ENCODE data around the gene VAV2. TPM values are rescaled to one million over a fixed set of nuclear protein-coding genes. Genes with fewer than 3 reads are reported as not detected.

Gene VAV2
- total RNA-seq, 1 donor from 2014 or later, result 41.3 TPM

DNA sequence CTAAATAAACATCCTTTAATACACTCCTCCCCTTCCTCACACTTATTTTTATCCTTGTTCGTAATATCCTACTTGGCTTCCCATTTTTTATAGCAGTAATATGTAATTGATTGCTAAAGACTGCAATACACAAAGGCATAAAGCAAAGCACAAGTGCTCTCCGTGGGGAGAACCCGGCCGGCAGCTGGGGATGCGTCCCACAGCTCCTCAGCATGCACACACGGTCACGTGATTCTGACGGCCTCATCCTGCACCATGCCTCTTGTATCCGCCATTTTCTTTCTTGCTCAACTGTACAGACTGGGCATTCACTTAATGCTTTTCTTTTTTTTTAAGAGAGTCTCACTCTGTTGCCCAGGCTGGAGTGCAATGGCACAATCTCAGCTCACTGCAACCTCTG lies 36.0 kb upstream of the VAV2 start:
- no peak for DNase-seq

DNA sequence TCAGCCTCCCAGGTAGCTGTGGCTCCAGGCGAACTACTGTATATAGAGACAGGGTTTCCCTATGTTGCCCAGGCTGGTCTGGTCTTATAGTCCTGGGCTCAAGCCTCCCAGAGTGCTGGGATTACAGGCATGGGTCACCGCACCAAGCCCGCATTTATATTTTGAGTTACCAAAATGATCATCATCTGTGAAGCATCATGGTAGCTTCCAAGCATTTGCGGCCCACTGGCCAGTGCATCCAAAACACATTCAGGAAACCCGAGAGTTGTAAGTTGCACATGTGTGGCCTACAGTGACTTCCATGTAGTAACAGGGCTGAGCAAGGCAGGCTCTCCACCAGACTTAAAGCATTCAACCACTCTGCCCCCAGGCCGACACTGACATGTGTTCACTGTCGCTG lies 35.4 kb upstream of the VAV2 start:
- DNase-seq, result no peak

DNA sequence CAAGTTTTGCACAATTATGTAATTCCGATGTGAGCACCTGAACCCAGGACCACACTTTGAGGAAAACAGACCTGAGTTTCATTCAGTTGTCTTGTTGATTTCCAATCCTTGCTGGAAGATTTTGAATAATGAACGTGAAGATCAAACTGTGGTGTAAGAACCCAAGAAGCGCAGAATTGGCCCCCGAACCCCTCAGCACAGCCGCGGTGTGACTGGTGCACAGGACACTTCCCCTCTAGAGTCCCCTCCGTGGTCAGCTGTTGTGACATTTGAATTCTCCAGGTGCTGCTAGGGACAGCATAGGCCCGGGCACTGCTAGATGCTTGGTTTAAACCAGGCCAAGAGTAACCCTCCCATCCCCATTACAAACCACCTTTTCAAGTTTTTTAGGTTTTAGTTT lies 34.9 kb upstream of the VAV2 start:
- no peak for DNase-seq

DNA sequence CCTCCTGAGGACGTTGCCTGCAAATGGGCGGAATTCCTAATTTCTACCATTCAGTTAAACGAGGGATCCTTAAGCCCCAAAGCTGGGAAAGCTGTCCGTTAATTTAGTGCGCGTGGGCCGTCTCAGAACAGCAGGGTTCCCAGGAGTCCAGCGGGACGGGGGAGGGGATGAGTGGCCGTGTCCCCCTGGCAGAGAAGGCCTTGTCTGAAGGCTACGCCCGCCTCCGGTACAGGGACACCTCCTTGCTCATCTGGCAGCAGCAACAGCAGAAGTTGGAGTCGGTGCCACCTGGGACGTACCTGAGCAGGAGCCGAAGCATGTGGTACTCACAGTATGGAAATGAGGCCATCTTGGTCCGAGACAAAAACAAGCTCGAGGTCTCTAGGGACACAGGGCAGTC lies 34.5 kb upstream of the VAV2 start:
- no peak for DNase-seq

DNA sequence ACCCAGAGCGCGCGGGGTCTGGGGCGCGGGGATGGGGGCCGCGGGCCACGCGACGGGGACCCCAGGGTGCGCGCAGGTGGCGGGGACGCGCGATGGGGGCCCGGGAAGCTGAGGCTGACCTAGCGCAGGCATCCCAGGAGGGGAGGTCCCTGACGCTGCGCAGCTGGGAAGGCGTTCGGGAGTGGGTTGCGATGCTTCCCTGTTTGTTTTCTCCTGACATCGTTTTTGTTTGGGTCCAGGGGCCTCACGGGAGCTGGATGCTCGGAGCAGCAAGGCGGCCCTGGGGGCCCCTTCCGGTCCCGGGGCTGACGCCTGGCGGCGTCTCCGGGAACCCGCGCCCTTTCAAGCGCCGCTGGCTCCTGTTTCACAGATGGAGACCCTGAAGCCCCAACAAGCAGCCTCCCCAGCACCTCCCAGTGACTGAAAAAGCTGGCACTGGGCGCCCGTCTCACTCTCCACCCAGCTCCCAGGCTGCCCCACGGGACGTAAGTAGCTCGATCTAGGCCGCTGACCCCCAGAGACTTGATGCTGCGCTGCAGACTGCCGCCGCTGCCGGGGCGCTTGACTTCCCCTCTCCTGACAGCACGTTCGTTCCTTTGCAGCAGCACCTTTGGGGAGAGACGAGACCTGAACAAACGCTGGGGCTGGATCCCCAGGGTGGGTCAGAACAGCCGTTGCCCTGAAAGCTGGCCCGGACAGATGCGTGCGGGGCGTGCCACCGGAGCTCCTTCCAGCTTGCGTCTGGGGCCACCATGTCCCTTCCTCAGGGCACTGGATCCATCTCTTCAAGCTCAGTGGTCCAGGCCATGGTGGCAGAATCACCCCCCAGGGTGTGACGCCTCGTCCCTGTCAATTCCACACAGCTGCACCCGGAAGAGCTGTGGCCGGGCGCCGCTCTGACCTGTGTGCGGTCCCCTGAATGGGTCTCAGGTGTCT lies 33.8 kb upstream of the VAV2 start:
- DNase-seq, result no peak

DNA sequence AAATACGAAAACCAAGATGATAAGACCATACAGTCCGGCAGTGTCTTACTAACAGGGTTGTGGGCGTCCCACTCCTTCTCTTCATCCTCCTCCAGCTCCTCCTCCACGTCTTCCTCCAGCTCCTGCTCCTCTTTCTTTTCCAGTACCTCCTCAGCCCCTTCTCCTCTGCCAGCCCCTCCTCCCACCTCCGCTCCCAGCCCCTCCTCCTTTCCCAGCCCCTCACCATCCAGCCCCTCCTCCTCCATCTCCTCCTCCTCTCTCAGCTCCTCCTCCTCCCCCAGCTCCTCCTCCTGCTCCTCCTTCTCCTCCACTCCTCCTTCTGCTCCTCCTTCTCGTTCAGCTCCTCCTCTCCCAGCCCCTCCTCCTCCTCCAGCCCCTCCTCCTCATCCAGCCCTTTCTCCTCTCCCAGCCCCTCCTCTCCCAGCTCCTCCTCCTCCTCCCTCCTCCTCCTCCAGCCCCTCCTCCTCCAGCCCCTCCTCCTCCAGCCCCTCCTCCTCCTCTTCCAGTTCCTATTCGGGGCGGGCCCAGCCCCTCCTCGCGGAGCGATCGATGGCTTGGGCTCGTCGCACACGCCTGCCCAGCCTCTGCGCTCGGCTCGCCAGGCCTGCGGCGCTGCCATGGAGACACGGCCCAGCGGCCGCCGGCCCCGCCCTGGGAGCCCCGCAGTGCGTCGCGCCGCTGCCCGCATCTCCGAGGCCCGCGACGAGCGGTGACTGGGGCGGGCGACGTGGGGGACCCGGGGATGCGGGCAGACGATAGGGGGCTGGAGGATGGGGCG lies 32.9 kb upstream of the VAV2 start, which contains the start of gene BRD3OS:
Gene BRD3OS (plus strand): TSS at position 654 of the 778 bp plus-strand sequence. CDS start 1,267 bp downstream, outside the sequence.
- peak; percentile 99 for DNase-seq

DNA sequence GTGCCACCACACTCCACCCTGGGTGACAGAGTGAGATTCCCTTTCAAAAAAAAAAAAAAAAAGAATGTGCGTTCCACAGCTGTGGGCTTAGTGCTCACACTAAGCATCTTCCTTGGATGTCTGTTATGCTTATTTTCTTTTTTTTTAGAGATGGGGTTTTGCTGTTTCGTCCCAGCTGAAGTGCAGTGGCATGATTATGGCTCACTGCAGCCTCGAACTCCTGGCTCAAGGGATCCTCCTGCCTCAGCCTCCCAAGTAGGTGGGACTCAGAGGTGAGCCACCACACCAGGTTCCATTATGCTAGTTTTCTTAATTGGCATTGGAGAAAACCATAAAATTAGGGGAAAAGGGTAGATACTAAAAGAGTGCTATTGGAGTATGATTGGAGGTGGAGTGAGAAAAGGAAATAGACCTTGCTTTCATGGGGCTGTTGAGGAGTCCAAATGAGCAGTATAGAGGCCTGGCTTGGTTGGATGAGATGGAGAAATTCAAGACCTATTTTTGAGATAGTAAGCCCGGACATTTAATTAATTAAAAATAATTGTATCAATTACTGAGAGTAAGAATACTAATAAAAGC lies 32.2 kb upstream of the VAV2 start:
- DNase-seq, result no peak

DNA sequence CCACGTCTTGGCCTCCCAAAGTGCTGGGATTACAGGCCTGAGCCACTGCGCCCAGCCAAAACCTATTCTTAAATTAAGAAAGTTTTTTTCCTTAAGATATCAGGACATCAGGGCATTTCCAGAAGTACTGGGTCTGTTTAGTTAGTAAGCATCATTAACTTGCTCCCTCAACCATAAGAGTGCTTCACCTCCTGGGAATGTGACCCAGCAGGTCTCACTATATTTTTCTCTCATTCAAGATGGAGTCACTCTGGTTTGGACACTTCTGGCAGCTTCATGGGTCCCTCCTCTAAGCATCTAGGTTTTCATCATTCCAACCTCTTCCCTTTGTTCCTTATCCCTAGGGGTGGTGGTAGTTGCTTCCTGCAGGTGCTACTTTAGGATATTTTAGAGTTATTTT lies 22.8 kb upstream of the VAV2 start:
- no peak for DNase-seq

DNA sequence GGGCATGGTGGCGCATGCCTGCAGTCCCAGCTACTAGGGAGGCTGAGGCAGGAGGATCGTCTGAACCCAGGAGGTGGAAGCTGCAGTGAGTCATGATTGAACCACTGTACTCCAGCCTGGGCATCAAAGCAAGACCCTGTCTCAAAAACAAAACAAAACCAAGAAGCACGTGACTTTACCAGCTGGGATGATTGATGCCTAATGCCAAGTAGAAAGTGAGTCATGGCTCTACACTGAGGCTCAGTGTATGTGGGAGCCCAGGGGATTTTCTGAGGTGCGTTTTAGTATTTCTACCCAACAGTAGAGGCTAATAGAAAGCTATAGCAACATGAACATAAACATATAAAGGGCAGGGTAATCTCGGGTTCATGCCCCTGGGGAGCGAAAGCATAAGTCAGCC lies 19.3 kb upstream of the VAV2 start:
- no peak for DNase-seq

DNA sequence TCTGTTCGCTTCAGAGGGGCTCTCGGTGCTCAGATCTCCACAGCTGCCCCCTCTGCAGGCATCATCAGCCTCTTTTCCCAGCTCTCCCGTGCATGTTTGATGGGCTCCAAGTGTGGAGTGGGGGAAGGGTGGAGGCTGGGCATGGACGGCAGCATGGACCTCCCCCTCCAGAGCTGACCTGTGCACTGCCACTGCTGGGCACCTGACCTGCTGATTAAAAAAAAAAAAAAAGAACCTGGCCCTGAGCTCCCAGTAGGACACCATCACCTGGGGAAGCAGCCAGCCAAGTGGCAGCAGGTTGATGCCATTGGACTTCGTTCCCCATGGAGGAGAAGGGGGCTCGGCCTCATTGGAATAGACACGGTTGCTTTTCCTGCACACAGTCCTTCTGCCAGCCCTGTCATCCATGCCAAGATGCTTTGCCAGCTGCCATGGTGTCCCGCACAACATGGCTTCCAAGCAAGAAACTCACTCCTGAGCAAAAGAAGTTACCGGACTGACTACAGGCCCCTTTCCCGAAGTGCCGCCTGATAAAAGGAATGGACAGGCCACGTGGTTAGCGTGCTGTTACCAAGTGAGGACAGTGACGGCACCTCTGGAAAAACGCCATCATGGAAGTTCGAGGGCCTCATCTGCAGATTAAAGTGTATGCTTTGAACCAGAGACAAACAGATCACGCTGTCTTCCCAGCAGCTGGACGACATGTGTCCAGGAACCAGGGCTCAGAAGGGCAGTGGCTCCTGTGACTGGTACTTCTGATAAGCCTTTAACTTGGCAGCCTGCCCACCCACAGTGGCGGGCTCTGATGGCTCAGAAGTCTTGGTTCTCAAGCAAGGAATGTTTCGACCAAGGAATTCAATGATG lies 18.4 kb upstream of the VAV2 start:
- DNase-seq, result no peak

DNA sequence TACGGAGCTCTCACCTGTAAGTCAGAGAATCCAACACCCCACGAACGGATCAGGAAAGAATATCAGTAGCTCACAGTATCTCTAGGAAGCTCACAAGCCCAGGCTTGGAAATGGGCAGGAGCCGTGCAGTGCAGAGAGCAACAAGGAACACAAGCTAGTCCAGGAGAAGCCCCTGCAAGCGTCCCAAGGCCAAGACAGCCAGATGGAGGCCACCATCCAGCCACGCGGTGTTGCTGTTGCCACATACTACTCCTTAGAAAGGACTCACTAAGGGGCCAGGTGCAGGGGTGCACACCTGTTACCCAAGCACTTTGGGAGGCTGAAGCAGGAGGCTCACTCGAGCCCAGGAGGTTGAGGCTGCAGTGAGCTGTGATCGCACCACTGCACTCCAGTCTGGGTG lies 15.4 kb upstream of the VAV2 start:
- DNase-seq, result no peak

DNA sequence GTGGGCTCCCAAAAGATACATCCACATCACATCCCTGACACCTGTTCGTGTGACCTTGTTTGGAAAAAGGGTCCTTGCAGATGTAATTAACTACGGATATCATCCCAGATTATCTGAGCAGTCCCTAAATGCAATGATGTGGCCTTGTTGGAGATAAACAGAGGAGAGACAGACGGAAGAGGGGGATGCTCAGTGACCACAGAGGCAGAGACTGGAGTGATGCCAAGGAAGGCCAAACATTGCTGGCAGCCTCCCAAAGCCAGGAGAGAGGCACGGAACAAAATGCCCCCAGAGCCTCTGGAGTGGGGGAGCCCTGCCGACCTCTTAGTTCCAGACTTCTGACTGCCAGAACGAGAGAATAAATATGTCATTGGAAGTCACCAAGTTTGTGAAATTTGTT lies 15.0 kb upstream of the VAV2 start:
- DNase-seq, result no peak

DNA sequence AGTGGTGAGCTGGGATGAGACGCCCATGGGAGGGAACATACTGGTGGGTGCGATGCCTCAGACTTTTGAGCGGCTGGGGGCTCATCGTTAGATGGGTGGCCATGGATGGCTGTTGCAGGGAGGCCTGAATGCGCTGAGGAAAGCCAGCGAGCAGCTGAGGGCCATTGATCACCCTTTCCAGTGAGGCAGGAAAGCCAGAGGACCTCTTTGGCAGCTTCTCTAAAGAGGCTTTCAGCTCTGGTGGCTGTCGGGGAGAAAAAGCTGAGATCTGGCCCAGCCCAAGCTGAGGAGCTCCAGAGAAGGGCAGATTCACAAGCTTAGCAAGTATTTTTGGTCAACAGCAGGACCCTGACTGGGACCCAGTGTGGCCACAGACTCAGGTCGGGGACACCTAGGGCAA lies 13.3 kb upstream of the VAV2 start:
- DNase-seq, result no peak

DNA sequence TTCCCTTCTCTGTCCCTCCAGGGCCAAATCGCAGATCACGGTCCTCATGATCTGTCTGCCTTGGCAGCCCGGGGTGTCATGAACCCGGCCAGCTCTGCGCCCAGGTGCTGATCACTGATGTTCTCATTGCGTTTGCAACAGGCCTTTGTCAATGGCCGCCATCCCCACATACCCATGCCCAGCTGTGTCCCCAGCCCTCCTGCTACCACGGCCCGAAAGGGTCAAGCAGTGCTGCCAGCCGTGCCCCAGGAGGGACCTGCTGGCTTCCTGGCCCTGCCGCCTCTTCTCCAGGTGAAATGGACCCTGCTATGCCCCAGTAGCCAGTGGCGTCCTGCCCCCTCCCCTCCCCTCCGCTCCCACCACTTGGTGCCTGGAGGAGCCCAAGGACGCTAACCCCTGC lies 12.8 kb upstream of the VAV2 start:
- DNase-seq, result no peak

DNA sequence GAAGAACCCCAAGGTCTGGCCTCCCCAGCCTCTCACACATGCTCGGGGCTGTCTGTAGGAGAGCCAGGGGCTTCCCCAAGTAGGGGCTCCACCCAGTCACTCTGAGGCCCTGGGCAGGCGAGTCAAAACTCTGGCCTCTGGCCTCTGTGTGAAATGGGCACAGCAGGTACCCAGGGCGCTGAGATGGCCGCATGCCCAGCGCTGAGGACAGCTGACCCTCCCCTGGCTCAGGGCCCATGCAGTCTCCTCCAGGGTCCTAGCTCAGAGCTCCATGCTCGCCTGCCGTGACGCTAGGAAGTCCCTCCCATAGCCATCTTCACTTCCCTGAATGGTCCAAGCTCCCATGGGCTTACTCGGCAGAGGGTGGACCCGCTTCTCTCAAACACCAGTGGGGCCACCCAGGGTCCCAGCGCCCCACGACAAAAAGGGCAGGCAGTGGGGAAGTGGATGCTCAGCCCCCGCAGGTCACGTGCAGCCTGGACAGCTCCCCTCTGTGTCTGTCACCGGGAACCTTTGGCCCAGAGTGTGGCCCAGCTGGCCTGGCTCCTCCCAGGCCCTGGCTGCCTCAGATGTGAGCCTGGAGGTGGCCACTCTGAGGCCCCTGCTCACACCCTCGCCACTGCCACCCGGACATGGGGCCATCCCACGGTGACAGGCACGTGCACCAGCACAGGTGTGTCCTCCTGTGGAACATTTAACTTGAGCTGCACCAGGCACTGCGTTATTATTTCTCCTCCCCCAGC lies 12.2 kb upstream of the VAV2 start:
- DNase-seq, result no peak

DNA sequence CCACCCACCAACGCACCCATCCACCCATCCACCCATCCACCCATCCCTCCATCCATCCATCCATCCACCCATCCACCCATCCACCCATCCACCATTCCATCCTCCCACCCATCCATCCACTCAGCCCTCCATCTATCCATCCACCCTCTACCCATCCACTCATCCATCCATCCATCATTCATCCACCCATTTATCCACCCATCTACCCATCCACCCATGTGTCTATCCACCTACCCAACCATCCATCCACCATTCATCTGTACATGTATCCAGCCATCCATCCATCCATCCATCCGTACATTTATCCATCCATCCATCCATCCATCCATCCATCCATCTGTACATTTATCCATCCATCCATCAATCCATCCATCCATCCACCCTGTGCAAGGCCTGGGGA lies 11.1 kb upstream of the VAV2 start:
- no peak for DNase-seq

DNA sequence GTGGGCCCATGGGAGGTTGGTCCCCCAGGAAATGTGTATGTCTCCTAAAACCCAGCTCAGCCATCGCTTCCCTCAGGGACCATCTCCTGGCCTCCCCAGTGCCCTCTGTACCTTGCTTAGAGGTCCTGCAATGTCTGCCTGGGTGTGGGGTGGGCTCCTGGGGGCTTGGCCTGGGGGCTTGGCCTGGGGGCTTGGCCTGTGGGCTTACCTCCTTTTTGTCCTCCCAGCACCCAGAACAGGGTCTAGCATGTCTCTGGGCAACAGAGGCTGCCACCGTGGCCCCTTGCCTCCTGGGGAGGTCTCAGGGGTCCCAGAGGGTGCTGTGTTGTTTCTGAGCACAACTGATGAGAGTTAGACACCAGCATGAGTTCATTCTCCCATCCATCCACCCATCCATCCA lies 10.7 kb upstream of the VAV2 start:
- DNase-seq, result no peak

DNA sequence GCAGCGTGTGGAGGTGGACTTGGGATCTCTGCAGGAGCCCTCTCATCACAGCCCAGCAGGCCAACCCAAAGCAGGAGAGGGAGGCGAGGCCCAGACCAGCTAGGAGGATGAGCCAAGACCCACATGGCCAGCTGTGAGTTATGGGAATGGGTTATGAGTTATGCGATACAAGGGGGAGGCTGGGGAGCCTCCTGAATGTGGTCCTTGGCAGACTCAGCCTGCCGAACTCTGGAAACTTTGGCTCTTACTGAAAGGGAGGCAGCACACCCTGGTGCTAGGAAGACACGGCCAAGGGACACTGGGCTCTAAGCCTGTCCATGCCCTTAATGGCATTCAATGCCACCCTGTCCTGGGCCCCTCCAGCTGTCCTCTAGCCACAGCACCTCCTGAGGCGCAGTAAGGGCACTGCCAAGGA lies 7.7 kb upstream of the VAV2 start:
- DNase-seq, result no peak

DNA sequence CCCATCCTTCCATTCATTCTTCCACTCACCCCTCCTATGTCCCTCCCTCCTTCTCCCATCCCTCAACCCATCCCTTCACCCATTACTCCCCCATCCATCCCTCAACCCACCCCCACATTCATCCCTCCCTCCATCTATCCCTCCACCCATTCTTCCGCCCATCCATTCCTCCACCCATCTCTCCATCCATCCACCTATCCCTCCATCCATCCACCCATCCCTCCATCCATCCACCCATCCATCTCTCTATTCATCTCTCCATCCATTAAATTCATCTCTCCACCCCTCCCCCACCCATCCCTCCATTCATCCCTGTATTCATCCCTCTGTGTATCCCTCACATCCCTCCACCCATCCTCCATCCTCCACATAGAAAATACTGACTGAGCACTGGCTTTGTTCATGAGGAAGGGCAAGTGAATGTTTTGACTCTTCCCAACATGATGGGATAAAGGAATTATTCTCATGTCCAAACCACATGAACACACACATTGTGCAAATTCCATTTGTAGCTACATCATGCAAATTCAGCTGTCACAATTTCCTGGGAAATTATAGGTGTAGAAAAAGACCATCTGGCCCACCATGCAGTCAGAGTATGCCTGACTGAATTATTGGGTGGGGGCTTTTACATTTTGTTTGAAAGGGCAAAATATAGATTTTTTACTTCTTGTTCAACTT lies 6.9 kb upstream of the VAV2 start:
- DNase-seq, result no peak

DNA sequence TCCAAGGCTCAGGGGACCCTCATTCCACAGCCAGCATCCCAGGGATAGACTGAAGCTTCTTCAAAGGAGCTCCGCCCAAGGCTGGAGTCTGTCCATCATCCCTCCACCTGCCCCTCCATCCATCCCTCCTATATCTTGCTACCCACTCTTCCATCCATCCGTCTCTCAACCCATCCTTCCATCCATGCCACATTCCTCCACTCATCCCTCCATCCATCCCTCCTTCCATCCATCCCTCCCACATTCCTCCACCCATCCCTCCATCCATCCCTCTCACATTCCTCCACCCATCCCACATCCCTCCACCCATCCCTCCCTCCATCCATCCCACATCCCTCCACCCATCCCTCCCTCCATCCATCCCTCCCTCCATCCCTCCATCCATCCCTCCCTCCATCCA lies 5.5 kb upstream of the VAV2 start:
- no peak for DNase-seq
